ENCODE results near the gene SPART.

Gene SPART

DNA sequence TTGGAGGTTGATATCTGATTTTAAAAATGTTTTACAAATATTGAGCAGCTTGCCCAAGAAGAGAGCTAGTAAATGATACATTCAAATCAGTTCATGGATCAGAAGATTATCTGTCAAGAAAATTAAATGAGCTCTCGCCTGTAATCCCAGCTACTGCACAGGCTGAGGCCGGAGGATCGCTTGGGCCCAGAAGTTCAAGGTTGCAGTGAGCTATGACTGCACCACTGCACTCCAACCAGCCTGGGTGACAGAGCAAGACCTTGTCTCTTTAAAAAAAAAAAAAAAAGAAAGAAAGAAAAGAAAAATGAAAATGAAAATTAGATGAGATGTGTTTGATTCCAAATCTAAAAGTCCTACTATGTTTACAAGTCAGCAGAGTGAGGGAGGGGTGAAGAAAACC lies 2.4 kb downstream of the SPART start:
- 82% methylated on average over 3 of the region's 3 CpGs for WGBS
- Histone ChIP-seq H3K23ac (ENCODE audit: low read length in 2 of 2) (no peak overlapping the region), H3K36me3 (ENCODE audit: control insufficient read depth in 1 of 2, insufficient read depth in 2 of 2, low read depth in 1 of 2, low read length in 2 of 2) (no peaks in the 10 kb centered on the region), H3K4me1 (ENCODE audit: control insufficient read depth, insufficient read depth, low read depth, low read length) (peaks cover 6% of the 10 kb centered on the region), H2BK15ac (ENCODE audit: low read depth, poor library complexity, severe bottlenecking) (no peak overlapping the region), H3K27ac (ENCODE audit: low read length, poor library complexity, severe bottlenecking) (no peak overlapping the region), H2BK5ac (ENCODE audit: low read depth, low read length, poor library complexity, severe bottlenecking) (no peak overlapping the region), H3K27me3 (ENCODE audit: control insufficient read depth in 1 of 2, insufficient read depth in 1 of 2, low read length in 2 of 2) (no peaks in the 10 kb centered on the region), H2AFZ (ENCODE audit: low read depth, low read length) (no peak overlapping the region), H4K91ac (ENCODE audit: low read length) (no peak overlapping the region), H2BK120ac (ENCODE audit: low read depth, low read length) (no peak overlapping the region), H2BK12ac (ENCODE audit: low read length in 2 of 2) (no peak overlapping the region), H3K79me1 (replicated peaks; ENCODE audit: low read length, poor library complexity, severe bottlenecking) (peaks cover 8% of the 10 kb centered on the region), H3K4me3 (ENCODE audit: insufficient read depth in 1 of 2, low read depth in 1 of 2, low read length in 2 of 2) (peak overlapping the region in 1 of 2 experiments; percentile 90), H3K4ac (ENCODE audit: low read depth in 1 of 2, low read length in 2 of 2) (no peak overlapping the region), H3K18ac (ENCODE audit: low read depth in 1 of 2, low read length in 2 of 2) (no peak overlapping the region), H3K4me2 (ENCODE audit: low read length, poor library complexity, severe bottlenecking) (no peak overlapping the region), H4K8ac (ENCODE audit: low read length) (no peak overlapping the region), H3K9me3 (ENCODE audit: control insufficient read depth, low read length) (no peaks in the 10 kb centered on the region), H2AK5ac (ENCODE audit: low read length, severe bottlenecking) (no peak overlapping the region), H3K14ac (ENCODE audit: low read length in 2 of 2) (no peak overlapping the region), H3K9ac (ENCODE audit: low read length) (peak overlapping the region; percentile 100)
- no peak for DNase-seq

DNA sequence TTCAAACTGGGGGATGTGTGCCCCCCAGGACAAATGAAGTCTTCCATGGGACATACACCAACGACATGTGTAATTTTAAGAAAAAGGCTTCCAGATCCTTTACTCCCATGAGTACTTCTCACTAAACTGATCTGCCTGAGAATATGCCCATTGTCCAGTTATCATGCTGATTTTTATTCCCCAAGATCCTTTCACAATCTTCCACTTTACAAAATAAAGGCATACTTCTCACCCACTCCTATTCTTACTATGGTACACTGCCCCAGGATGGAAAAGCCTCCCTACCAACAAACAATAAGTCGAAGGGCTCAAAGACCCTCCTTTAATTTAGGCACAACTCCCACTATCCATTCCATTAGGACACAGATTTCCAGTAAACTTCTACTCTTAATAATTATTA lies 3.5 kb downstream of the SPART start:
- no peak overlapping the region for H3K23ac ChIP-seq (ENCODE audit: low read length in 2 of 2)
- no peak overlapping the region for H2BK120ac ChIP-seq (ENCODE audit: low read depth, low read length)
- no peaks in the 10 kb centered on the region for H3K36me3 ChIP-seq (ENCODE audit: control insufficient read depth in 1 of 2, insufficient read depth in 2 of 2, low read depth in 1 of 2, low read length in 2 of 2)
- no peak overlapping the region for H2BK5ac ChIP-seq (ENCODE audit: low read depth, low read length, poor library complexity, severe bottlenecking)
- H3K14ac ChIP-seq (ENCODE audit: low read length in 2 of 2) = no peak overlapping the region
- H3K27ac ChIP-seq (ENCODE audit: low read length, poor library complexity, severe bottlenecking) = no peak overlapping the region
- no peak overlapping the region for H3K4me3 ChIP-seq (ENCODE audit: insufficient read depth in 1 of 2, low read depth in 1 of 2, low read length in 2 of 2)
- no peak overlapping the region for H3K9ac ChIP-seq (ENCODE audit: low read length)
- no peak overlapping the region for H2BK12ac ChIP-seq (ENCODE audit: low read length in 2 of 2)
- 97% methylated on average over 2 of the region's 2 CpGs for whole genome bisulfite sequencing
- H3K79me1 ChIP-seq (replicated peaks; ENCODE audit: low read length, poor library complexity, severe bottlenecking) = peaks cover 8% of the 10 kb centered on the region
- H3K4me1 ChIP-seq (ENCODE audit: control insufficient read depth, insufficient read depth, low read depth, low read length) = peaks cover 6% of the 10 kb centered on the region
- no peak overlapping the region for H2AFZ ChIP-seq (ENCODE audit: low read depth, low read length)
- no peak overlapping the region for H3K4me2 ChIP-seq (ENCODE audit: low read length, poor library complexity, severe bottlenecking)
- H4K8ac ChIP-seq (ENCODE audit: low read length) = no peak overlapping the region
- no peaks in the 10 kb centered on the region for H3K9me3 ChIP-seq (ENCODE audit: control insufficient read depth, low read length)
- no peak overlapping the region for H3K4ac ChIP-seq (ENCODE audit: low read depth in 1 of 2, low read length in 2 of 2)
- H3K18ac ChIP-seq (ENCODE audit: low read depth in 1 of 2, low read length in 2 of 2) = peak overlapping the region in 1 of 2 experiments; percentile 48
- no peaks in the 10 kb centered on the region for H3K27me3 ChIP-seq (ENCODE audit: control insufficient read depth in 1 of 2, insufficient read depth in 1 of 2, low read length in 2 of 2)
- DNase-seq = no peak
- H2BK15ac ChIP-seq (ENCODE audit: low read depth, poor library complexity, severe bottlenecking) = no peak overlapping the region
- no peak overlapping the region for H4K91ac ChIP-seq (ENCODE audit: low read length)
- H2AK5ac ChIP-seq (ENCODE audit: low read length, severe bottlenecking) = no peak overlapping the region

DNA sequence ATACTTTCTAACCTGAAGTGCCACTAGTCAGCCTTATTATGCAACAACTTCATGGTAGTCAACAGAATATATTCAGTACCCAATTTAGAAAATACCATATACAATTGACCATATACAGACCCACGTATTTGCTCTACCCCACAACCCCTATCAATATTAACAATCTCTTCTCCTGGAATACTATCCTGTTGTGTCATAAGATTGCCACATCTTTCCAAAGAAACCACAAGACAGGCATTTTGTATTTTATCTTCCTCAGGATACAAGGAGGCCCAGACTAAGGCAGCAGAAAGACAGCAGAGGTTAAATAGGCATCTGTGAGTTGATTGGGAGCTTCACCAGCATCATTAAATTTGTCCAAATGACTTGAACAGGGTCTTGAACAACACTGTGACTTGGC lies 4.5 kb downstream of the SPART start:
- Histone ChIP-seq H2BK15ac (ENCODE audit: low read depth, poor library complexity, severe bottlenecking) (no peak overlapping the region), H3K27ac (ENCODE audit: low read length, poor library complexity, severe bottlenecking) (no peak overlapping the region), H3K9me3 (ENCODE audit: control insufficient read depth, low read length) (no peaks in the 10 kb centered on the region), H3K36me3 (ENCODE audit: control insufficient read depth in 1 of 2, insufficient read depth in 2 of 2, low read depth in 1 of 2, low read length in 2 of 2) (peaks cover 0 to 5% of the 10 kb centered on the region in 2 experiments), H2BK5ac (ENCODE audit: low read depth, low read length, poor library complexity, severe bottlenecking) (no peak overlapping the region), H4K91ac (ENCODE audit: low read length) (no peak overlapping the region), H3K4ac (ENCODE audit: low read depth in 1 of 2, low read length in 2 of 2) (no peak overlapping the region), H3K4me1 (ENCODE audit: control insufficient read depth, insufficient read depth, low read depth, low read length) (peaks cover 2% of the 10 kb centered on the region), H2BK12ac (ENCODE audit: low read length in 2 of 2) (no peak overlapping the region), H3K79me1 (replicated peaks; ENCODE audit: low read length, poor library complexity, severe bottlenecking) (peaks cover 6% of the 10 kb centered on the region), H3K18ac (ENCODE audit: low read depth in 1 of 2, low read length in 2 of 2) (peak overlapping the region in 1 of 2 experiments; percentile 34), H2AFZ (ENCODE audit: low read depth, low read length) (no peak overlapping the region), H3K4me3 (ENCODE audit: insufficient read depth in 1 of 2, low read depth in 1 of 2, low read length in 2 of 2) (no peak overlapping the region), H3K23ac (ENCODE audit: low read length in 2 of 2) (no peak overlapping the region), H3K9ac (ENCODE audit: low read length) (no peak overlapping the region), H3K4me2 (ENCODE audit: low read length, poor library complexity, severe bottlenecking) (no peak overlapping the region), H2AK5ac (ENCODE audit: low read length, severe bottlenecking) (no peak overlapping the region), H3K14ac (ENCODE audit: low read length in 2 of 2) (no peak overlapping the region), H2BK120ac (ENCODE audit: low read depth, low read length) (no peak overlapping the region), H4K8ac (ENCODE audit: low read length) (no peak overlapping the region), H3K27me3 (ENCODE audit: control insufficient read depth in 1 of 2, insufficient read depth in 1 of 2, low read length in 2 of 2) (no peaks in the 10 kb centered on the region)
- 39% methylated on average over 1 of the region's 1 CpG for WGBS
- peak; percentile 83 for DNase-seq

DNA sequence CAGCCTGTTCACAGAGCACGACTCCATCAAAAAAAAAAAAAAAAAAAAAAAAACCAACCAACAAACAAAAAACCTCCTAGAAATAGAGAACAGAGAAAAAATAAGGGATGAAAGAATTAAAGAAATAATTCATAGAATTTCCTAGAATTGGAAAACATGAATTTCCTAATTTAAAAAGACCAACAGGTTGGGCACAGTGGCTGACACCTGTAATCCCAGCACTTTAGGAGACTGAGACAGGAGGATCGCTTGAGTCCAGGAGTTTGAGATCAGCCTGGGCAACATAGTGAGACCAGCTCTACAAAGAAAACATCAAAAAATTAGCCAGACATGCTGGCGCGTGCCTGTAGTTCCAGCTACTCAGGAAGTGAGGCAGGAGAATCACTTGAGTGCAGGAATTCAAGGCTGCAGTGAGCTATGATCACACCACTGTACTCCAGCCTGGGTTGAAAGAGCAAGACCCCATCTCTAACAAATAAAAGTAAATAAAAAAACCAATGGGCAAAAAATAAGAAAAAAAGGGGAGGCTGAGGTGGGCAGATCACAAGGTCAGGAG lies 6.5 kb downstream of the SPART start:
- Histone ChIP-seq H3K27me3 (ENCODE audit: control insufficient read depth in 1 of 2, insufficient read depth in 1 of 2, low read length in 2 of 2) (no peaks in the 10 kb centered on the region), H3K4me3 (ENCODE audit: insufficient read depth in 1 of 2, low read depth in 1 of 2, low read length in 2 of 2) (no peak overlapping the region), H3K23ac (ENCODE audit: low read length in 2 of 2) (no peak overlapping the region), H3K4ac (ENCODE audit: low read depth in 1 of 2, low read length in 2 of 2) (no peak overlapping the region), H3K27ac (ENCODE audit: low read length, poor library complexity, severe bottlenecking) (no peak overlapping the region), H2AFZ (ENCODE audit: low read depth, low read length) (no peak overlapping the region), H3K14ac (ENCODE audit: low read length in 2 of 2) (no peak overlapping the region), H3K9ac (ENCODE audit: low read length) (no peak overlapping the region), H2BK15ac (ENCODE audit: low read depth, poor library complexity, severe bottlenecking) (no peak overlapping the region), H3K9me3 (ENCODE audit: control insufficient read depth, low read length) (no peaks in the 10 kb centered on the region), H3K4me2 (ENCODE audit: low read length, poor library complexity, severe bottlenecking) (no peak overlapping the region), H4K91ac (ENCODE audit: low read length) (no peak overlapping the region), H4K8ac (ENCODE audit: low read length) (no peak overlapping the region), H3K4me1 (ENCODE audit: control insufficient read depth, insufficient read depth, low read depth, low read length) (peaks cover 2% of the 10 kb centered on the region), H2BK5ac (ENCODE audit: low read depth, low read length, poor library complexity, severe bottlenecking) (no peak overlapping the region), H2BK120ac (ENCODE audit: low read depth, low read length) (no peak overlapping the region), H3K18ac (ENCODE audit: low read depth in 1 of 2, low read length in 2 of 2) (no peak overlapping the region), H2AK5ac (ENCODE audit: low read length, severe bottlenecking) (no peak overlapping the region), H3K36me3 (ENCODE audit: control insufficient read depth in 1 of 2, insufficient read depth in 2 of 2, low read depth in 1 of 2, low read length in 2 of 2) (peaks cover 0 to 21% of the 10 kb centered on the region in 2 experiments), H3K79me1 (replicated peaks; ENCODE audit: low read length, poor library complexity, severe bottlenecking) (peaks cover 8% of the 10 kb centered on the region), H2BK12ac (ENCODE audit: low read length in 2 of 2) (no peak overlapping the region)
- DNase-seq = peak; percentile 31
- 93% methylated on average over 3 of the region's 4 CpGs for WGBS

Data from mesenchymal stem cell (in vitro differentiated cells and primary cell).